Astrocyte (in vitro differentiated cells and primary cell): Measurements from ENCODE around the gene MYOD1. TPM values are rescaled to one million over a fixed set of nuclear protein-coding genes. Genes with fewer than 3 reads are reported as not detected.

Experiments
- DNase-seq: peaks from one replicate; pipeline ENCODE4 v3.0.0-alpha.2; 2010; ENCODE audit warnings: low read depth
- FAIRE-seq: peaks from 2 replicates; lab custom pipeline; 2011; peaks lifted over from hg19 to GRCh38; lab: Jason Lieb, UNC
- H2AFZ ChIP-seq: 2 replicates; pipeline ENCODE4 v1.6.0; 2012; ENCODE audit warnings: low read depth, low read length, inconsistent platforms
- H3K27ac ChIP-seq: 2 replicates; pipeline ENCODE4 v1.5.1; 2011; ENCODE audit warnings: low read depth, low read length, inconsistent platforms
- H3K27me3 ChIP-seq: 2 replicates; pipeline ENCODE4 v1.6.0; 2011; ENCODE audit warnings: low read length, inconsistent platforms; ENCODE audit not compliant: insufficient read depth
- H3K36me3 ChIP-seq: 2 replicates; pipeline ENCODE4 v1.5.1; 2011; ENCODE audit warnings: low read length, inconsistent platforms; ENCODE audit not compliant: insufficient read depth
- H3K4me1 ChIP-seq: 2 replicates; pipeline ENCODE4 v1.5.1; 2011; ENCODE audit warnings: low read length, inconsistent platforms; ENCODE audit not compliant: insufficient read depth
- H3K4me2 ChIP-seq: 2 replicates; pipeline ENCODE4 v1.6.0; 2012; ENCODE audit warnings: low read length, inconsistent platforms
- H3K4me3 ChIP-seq: 2 replicates; pipeline ENCODE4 v1.5.1; 2011; ENCODE audit warnings: low read depth, mild to moderate bottlenecking, low read length, inconsistent platforms; ENCODE audit not compliant: insufficient read depth
- H3K79me2 ChIP-seq: 2 replicates; pipeline ENCODE4 v1.6.0; 2012; ENCODE audit warnings: mild to moderate bottlenecking, low read length, inconsistent platforms; ENCODE audit not compliant: insufficient read depth
- H3K9ac ChIP-seq: 2 replicates; pipeline ENCODE4 v1.6.0; 2012; ENCODE audit warnings: mild to moderate bottlenecking, low read length, inconsistent platforms
- H3K9me3 ChIP-seq: 2 replicates; pipeline ENCODE4 v1.5.1; 2012; ENCODE audit warnings: low read depth, mild to moderate bottlenecking, low read length, inconsistent platforms; ENCODE audit not compliant: insufficient read depth
- H4K20me1 ChIP-seq: 2 replicates; pipeline ENCODE4 v1.6.0; 2012; ENCODE audit warnings: low read length, inconsistent platforms; ENCODE audit not compliant: insufficient read depth
- H3K27ac Mint-ChIP-seq: one replicate; pipeline ENCODE4 v1.8.0; 2021; ENCODE audit warnings: mild to moderate bottlenecking, mixed read lengths; ENCODE audit not compliant: unreplicated experiment
- H3K27me3 Mint-ChIP-seq: one replicate; pipeline ENCODE4 v1.8.0; 2021; ENCODE audit warnings: low read depth, mixed read lengths; ENCODE audit not compliant: unreplicated experiment
- H3K36me3 Mint-ChIP-seq: one replicate; pipeline ENCODE4 v1.8.0; 2021; ENCODE audit warnings: low read depth, mixed read lengths; ENCODE audit not compliant: unreplicated experiment
- H3K4me1 Mint-ChIP-seq: one replicate; pipeline ENCODE4 v1.8.0; 2021; ENCODE audit warnings: low read depth, mixed read lengths; ENCODE audit not compliant: unreplicated experiment
- H3K4me3 Mint-ChIP-seq: one replicate; pipeline ENCODE4 v1.8.0; 2021; ENCODE audit warnings: mild to moderate bottlenecking, moderate library complexity, mixed read lengths; ENCODE audit not compliant: unreplicated experiment
- H3K9me3 Mint-ChIP-seq: one replicate; pipeline ENCODE4 v1.8.0; 2021; ENCODE audit warnings: mild to moderate bottlenecking, mixed read lengths; ENCODE audit not compliant: unreplicated experiment
- CTCF ChIP-seq: IDR thresholded peaks from 2 replicates; pipeline ENCODE4 v1.5.1; 2011; ENCODE audit warnings: low read depth, mild to moderate bottlenecking, inconsistent platforms, low read length, moderate library complexity; ENCODE audit not compliant: insufficient read depth
- EZH2 ChIP-seq: IDR thresholded peaks from 2 replicates; pipeline ENCODE4 v1.6.1; 2012; ENCODE audit warnings: mild to moderate bottlenecking, low read length, inconsistent platforms; ENCODE audit not compliant: insufficient read depth
- total RNA-seq: library from RNA; stranded (reverse); gene quantifications from 2 replicates; pipeline ENCODE4 v1.2.1, GENCODE V29; 2021

MYOD1 gene
- total RNA-seq, 1 donor from 2014 or later = not detected

- Histone ChIP-seq H3K4me3 (no peak overlapping the region), H3K27me3 (peaks cover 31% of the 10 kb centered on the region), H3K36me3 (no peaks in the 10 kb centered on the region), H4K20me1 (no peaks in the 10 kb centered on the region), H3K27ac (no peak overlapping the region), H3K4me1 (no peaks in the 10 kb centered on the region), H3K4me2 (no peak overlapping the region), H3K9me3 (no peaks in the 10 kb centered on the region), H3K9ac (no peak overlapping the region), H2AFZ (no peak overlapping the region), H3K79me2 (no peaks in the 10 kb centered on the region)
- H3K27me3 Mint-ChIP-seq = peaks cover 51% of the 10 kb centered on the region
- no peak overlapping the region for H3K4me3 Mint-ChIP-seq
- H3K9me3 Mint-ChIP-seq = peaks cover 4% of the 10 kb centered on the region
- H3K27ac Mint-ChIP-seq = no peak overlapping the region
- H3K4me1 Mint-ChIP-seq = no peaks in the 10 kb centered on the region
- FAIRE-seq (no peak), DNase-seq (no peak)
- no peaks in the 10 kb centered on the region for H3K36me3 Mint-ChIP-seq
- TF ChIP-seq EZH2 (no peak), CTCF (no peak)
Measured at GRCh38 chr11:17693531-17693930, 25.8 kb upstream of the MYOD1 start.

- Histone ChIP-seq H3K9me3 (no peaks in the 10 kb centered on the region), H4K20me1 (no peaks in the 10 kb centered on the region), H3K36me3 (no peaks in the 10 kb centered on the region), H3K4me3 (no peak overlapping the region), H2AFZ (no peak overlapping the region), H3K27me3 (peaks cover 30% of the 10 kb centered on the region), H3K4me1 (no peaks in the 10 kb centered on the region), H3K9ac (no peak overlapping the region), H3K27ac (no peak overlapping the region), H3K4me2 (no peak overlapping the region), H3K79me2 (no peaks in the 10 kb centered on the region)
- Mint-ChIP-seq H3K27ac (no peak overlapping the region), H3K4me3 (no peak overlapping the region), H3K9me3 (peaks cover 4% of the 10 kb centered on the region), H3K36me3 (no peaks in the 10 kb centered on the region), H3K4me1 (peaks cover 2% of the 10 kb centered on the region), H3K27me3 (peaks cover 53% of the 10 kb centered on the region)
- TF ChIP-seq CTCF (no peak), EZH2 (no peak)
- no peak for DNase-seq
- no peak for FAIRE-seq
Measured at GRCh38 chr11:17694494-17695110, 24.8 kb upstream of the MYOD1 start.
